ENCODE measurements around the gene VSIG10L. TPM values are rescaled to one million over a fixed set of nuclear protein-coding genes. Genes with fewer than 3 reads are reported as not detected.

VSIG10L gene
- total RNA-seq, result 2.0 and 2.4 TPM in 2 replicates

DNA sequence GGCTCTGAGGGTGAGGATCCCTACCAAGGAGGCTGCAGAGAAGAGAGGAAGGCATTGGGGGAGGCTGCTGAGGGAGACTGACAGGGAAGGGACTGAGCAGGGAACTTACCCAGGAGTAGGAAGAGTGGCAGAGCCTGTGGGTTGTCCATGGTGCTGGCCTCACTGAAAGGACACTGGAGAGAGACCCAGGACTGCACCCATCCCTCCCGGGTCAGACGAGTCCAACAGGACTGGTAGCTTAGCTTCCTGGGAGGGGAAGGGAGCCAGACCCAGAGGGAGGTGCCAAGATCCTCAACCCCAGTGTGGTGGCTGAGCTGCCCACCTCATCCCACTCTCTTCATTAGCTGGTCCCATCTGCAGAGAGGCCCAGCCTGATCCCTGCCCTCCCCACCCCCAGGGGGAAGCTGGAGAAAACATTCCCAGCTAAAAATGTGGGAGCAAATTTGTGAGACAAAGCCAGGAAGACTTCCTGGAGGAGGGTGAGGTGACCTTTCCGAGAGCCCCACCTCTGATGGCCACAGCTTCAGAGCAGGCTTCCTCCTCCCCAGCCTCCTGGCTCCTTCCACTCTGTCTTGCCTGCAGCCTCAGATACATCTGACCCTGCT is at the start of gene VSIG10L:
TSS of gene VSIG10L (minus strand) at position 164 of the 605 bp plus-strand sequence. CDS start at position 149, 15 bp downstream.
- intact Hi-C loops (cut with micrococcal nuclease), result no loop called here

- intact Hi-C loops (cut with micrococcal nuclease), result no loop called here
Measured at GRCh38 chr19:51391073-51391611, 49.2 kb upstream of the VSIG10L start.

- intact Hi-C loops (cut with micrococcal nuclease), result no loop called here
Measured at GRCh38 chr19:51389143-51389542, 47.2 kb upstream of the VSIG10L start.

DNA sequence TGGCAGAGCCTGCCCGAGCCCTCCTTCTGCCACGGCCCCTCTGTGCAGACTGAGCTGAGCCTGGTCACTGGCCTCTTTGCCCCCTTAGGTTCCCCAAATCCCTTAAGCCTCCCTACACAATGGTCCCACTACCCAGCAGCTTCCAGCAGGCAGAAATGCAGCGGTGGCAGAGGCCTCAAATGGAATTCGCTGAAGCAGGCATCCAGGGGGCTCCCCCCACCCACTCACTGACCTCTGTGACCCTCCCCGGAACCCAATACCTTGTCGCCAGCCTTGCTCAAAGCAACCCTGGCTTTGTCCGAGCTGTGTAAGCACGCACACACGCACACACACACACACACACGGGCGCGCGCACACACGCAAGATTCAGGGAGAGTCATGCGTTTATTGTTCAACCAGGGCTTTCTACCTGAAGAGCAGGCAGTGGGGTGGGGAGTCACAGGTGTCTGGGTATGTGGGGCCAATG is 46.0 kb upstream of the VSIG10L start, which contains the start of gene LIM2:
TSS of gene LIM2 (minus strand) at position 51 of the 466 bp plus-strand sequence. CDS start 531 bp downstream, outside the sequence.
- intact Hi-C loops (cut with micrococcal nuclease), result no loop called here

DNA sequence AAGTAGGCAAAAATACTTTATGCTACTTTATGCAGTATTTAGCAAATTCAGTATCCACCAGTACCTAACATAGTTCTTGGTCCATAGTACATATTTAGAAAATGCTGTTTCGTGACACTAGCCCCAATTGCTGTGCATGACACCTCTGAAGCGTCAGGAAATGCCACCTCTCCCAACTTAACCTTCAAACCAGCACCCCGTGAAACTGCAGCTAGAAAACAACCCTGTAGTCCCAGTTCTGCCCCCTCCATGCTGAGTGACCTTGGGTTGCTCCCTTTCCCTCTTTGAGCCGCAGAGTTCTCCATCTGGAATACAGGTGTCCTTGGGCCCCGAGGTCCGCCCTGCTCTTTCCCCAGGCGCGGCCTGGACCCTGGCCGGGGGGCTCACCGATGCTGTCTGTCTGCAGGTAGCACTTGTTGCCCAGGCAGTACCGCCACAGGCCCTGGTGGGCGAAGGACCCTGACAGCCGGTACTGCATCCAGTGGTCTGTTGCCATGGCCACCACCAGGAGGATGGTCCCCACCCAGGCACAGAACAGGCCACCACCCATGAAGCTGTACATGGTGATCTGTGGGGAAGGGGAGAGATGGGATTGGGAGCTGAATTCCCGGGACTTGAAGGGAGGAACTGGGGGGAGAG is 45.1 kb upstream of the VSIG10L start:
- intact Hi-C loops (cut with micrococcal nuclease), result no loop called here

DNA sequence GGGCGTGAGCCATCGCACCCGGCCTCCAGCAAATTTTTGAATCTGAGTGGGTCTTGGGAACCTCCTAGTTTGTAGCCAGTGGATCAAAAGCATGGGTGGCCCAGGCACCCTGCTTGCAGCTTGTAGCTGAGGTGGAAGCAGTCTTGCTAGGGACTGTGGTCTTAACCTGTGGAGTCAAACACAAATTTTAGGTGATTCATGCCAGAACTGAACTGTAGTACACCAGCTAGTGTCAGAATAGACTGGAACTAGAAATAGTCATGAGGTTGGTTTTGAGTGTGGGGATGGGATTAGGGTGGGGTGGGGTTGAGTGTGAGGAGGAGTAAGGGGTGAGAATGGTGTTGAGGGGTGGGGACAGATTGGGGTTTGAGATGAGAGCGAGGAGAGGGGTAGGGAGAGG is 40.1 kb upstream of the VSIG10L start:
- intact Hi-C loops (cut with micrococcal nuclease), result no loop called here

- intact Hi-C loops (cut with micrococcal nuclease), result no loop called here
Measured at GRCh38 chr19:51380379-51380778, 38.4 kb upstream of the VSIG10L start.

DNA sequence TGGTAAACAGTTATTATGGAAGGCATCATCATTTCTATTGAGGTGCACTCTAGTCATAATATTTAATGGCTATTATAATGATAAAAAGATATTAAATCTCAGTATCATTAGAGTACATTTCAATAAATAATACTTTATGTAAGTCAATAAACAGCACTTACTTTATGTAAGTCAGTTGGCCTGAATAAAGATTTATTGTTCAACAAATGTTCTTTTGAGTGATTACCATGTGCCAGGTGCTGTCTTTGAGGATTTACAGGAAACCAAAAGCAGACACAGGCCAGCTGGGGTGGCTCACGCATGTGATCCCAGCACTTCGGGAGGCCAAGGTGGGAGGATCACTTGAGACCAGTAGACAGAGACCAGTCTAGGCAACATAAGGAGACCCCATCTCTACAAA is 35.5 kb upstream of the VSIG10L start:
- intact Hi-C loops (cut with micrococcal nuclease), result no loop called here

DNA sequence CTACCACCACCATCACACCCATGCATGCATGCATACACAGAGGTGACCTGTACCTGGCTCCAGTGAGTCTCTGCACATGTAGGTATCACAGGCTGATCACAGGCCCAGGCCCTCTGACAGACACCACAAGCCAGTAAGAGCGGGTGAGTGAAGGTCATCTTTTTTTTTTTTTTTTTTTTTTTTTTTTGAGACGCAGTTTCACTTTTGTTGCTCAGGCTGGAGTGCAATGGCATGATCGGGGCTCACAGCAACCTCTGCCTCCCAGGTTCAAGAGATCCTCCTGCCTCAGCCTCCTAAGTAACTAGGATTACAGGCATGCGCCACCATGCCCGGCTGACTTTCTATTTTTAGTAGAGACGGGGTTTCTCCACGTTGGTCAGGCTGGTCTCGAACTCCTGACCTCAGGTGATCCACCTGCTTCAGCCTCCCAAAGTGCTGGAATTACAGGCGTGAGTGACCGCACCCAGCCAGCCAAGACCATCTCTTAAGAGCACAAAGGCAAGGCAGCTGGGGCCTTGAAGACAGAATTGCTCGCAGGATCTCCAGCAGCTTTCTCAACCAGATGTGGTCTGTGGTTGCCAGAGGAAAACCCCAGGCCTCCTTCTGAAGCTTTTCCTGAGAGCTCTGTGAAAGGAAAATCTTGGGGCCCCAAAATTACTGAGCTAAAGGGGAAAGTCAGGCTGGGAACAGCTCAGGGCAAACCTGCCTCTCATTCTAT is 33.7 kb upstream of the VSIG10L start:
- intact Hi-C loops (cut with micrococcal nuclease), result no loop called here

- intact Hi-C loops (cut with micrococcal nuclease), result no loop called here
Measured at GRCh38 chr19:51372649-51373504, 30.9 kb upstream of the VSIG10L start, which contains the start of gene NKG7. Gene NKG7 (minus strand): TSS chr19:51372654. CDS start chr19:51372535, 119 bp downstream.

DNA sequence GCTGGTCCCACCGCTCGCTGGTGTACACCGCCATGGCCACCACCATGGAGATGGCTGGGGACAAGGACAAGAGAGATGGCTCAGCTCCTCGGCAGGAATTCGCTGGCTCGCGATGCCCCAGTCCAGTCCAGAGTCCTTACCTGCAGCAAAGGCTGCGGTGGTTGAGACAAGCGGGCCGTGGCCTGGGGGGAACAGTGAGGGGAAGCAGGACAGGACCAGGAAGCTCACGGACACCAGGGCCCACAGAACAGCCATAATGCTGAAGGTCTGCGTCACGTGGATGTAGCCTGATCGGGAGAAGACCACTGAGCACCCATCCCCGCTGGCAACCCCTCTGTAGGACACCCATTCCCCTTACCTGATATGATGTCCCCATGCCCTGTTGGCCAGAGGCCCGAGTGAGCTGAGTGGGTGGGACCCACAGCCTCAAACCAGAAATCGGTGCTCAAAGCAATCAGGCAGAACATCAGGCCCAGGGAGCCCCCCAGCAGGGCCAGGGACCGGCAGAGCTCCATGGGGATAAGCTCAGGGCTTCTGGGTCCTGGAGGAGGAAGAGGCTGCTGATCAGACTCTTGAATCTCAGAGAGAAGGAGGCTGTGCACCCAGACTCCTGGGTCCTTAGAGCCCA is 30.2 kb upstream of the VSIG10L start:
- intact Hi-C loops (cut with micrococcal nuclease), result no loop called here

GRCh38 chr19:51371186-51371690 is 29.3 kb upstream of the VSIG10L start:
- intact Hi-C loops (cut with micrococcal nuclease), result no loop called here

DNA sequence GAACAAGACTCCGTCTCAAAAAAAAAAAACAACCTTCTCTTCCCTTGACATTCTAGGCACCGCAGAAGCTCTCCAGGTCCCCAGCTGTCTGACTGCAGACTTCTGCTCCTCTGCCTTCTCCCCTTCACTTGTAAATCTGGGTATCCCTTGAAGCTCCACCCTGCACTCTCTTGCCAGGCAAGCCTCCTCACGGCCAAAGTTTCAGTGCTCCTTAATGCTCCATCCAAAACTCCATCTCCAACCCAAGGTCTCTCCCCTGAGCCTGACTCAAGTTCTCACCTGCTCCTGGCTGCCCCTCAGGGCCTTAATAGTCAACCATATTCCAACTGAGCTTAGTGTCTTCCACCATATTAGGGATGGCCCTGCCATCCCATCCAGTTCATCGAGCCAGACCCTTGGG is 28.3 kb upstream of the VSIG10L start:
- intact Hi-C loops (cut with micrococcal nuclease), result no loop called here

DNA sequence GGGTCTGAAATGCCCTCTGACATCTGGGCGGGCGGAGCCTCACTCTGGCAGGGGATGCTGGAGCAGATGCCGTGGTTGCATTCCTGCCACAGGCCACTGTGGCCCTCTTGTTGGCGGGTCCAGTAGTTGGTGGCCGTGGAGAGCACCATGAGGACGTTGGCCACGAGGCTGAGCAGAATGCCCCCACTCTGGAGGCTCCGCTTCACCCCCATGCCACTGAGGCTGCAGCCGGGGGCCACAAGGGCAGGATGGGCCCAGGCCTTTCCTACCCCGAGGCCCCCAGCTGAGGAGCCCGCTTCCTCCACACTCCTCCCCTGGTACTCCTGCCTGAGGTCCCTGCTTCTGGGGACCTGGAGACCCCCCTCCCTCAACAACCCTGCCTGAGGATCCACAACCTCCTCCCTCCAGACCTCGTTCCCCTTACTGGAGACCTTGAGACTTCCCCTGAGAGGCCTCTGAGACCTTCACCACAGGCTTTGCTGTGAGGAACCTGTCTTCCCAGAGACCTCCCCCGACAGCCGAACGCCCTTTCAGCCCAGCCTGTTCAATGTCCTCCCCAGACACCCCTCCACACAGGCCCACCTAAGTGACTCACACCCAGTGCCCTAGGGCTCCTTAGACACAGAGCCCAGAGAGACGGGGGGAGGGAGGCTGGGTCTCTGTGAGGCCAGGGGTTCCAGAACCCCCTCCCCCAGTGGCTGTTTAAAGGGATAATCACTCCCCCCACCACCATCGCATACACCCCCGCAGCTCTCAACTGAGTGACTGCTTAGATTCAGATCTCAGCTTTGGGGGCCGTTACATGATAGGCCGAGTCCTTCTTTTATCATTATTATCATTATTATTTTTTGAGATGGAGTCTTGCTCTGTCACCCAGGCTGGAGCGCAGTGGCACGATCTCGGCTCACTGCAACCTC is 26.7 kb upstream of the VSIG10L start, which contains the start of gene CLDND2:
TSS of gene CLDND2 (minus strand) at position 638 of the 917 bp plus-strand sequence. CDS start at position 212, 426 bp downstream.
- intact Hi-C loops (cut with micrococcal nuclease), result no loop called here

GRCh38 chr19:51367565-51368365 is 25.8 kb upstream of the VSIG10L start:
- intact Hi-C loops (cut with micrococcal nuclease), result loop anchor here (1.0 to 2.0 kb wide), 4 partner anchors 12 to 73 kb away; no protein-coding TSS in a partner anchor

DNA sequence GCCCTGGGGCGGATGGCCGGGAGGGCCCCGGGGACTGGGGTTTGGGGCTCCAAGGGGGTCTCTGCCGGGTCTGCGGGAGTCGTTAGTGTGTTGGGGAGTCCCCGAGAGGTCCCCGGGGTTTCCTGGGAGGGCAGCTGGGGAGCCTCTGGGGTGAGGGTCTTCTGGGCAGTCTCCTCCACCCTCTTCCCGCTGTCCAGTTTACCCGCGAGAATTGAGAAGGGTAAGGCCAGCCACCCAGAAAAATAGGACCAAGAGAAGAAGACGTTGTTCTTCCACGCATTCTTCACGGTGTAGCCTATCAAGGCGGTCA is 25.3 kb upstream of the VSIG10L start:
- intact Hi-C loops (cut with micrococcal nuclease), result loop anchor here (1.0 to 2.0 kb wide), 4 partner anchors 12 to 74 kb away; no protein-coding TSS in a partner anchor

- intact Hi-C loops (cut with micrococcal nuclease), result loop anchor here (1.0 to 2.0 kb wide), 4 partner anchors 11 to 74 kb away; no protein-coding TSS in a partner anchor
Measured at GRCh38 chr19:51366389-51367254, 24.7 kb upstream of the VSIG10L start.
